Peyer's patch (tissue), 4 donors: ENCODE measurements around the gene RAN. TPM values are rescaled to one million over a fixed set of nuclear protein-coding genes. Genes with fewer than 3 reads are reported as not detected.
"Not testable (repeated sequence)": the region's sequence is repeated elsewhere in the genome, so short reads cannot be mapped to it uniquely, and the experiment has no call there.

ENCODE experiments used
- DNase-seq, 3 donors: peaks; one replicate each; pipeline ENCODE4 v3.0.0-alpha.2; 2017 to 2019
- H3K27ac ChIP-seq, 4 donors: fragments of 200-600 bp; sonication (generic); one replicate each; pipeline ENCODE4 v1.5.1; 2016 to 2019
- H3K27me3 ChIP-seq, 2 donors: fragments of 200-600 bp; sonication (generic); one replicate each; pipeline ENCODE4 v1.5.1; 2019
- H3K36me3 ChIP-seq, 3 donors: fragments of 200-600 bp; sonication (generic); one replicate each; pipeline ENCODE4 v1.5.1; 2016 to 2019
- H3K4me1 ChIP-seq, 4 donors: fragments of 200-600 bp; sonication (generic); one replicate each; pipeline ENCODE4 v1.5.1; 2016 to 2019
- H3K4me3 ChIP-seq, 4 donors: fragments of 200-600 bp; sonication (generic); 1 replicate in 3 of 4; 2 replicates in 1 of 4; pipeline ENCODE4 v1.5.1; 2016 to 2019; ENCODE audit warnings: mild to moderate bottlenecking in 1 of 4
- H3K9me3 ChIP-seq, 4 donors: fragments of 200-600 bp; sonication (generic); one replicate each; pipeline ENCODE4 v1.5.1; 2016 to 2019; ENCODE audit warnings: mild to moderate bottlenecking in 1 of 4
- CTCF ChIP-seq, 6 experiments: fragments of 450-650 bp in 4 of 6; fragments of 200-600 bp in 2 of 6; sonication (generic) in 1 of 6; IDR thresholded peaks; one replicate each; pipeline ENCODE4 v1.5.1; 2017 to 2019; ENCODE audit warnings: antibody characterized with exemption in 6 of 6, mild to moderate bottlenecking in 3 of 6, moderate library complexity in 1 of 6
- POLR2A ChIP-seq, 2 donors: fragments of 450-650 bp; IDR thresholded peaks; one replicate each; pipeline ENCODE4 v1.5.1; 2017; ENCODE audit warnings: antibody characterized with exemption in 2 of 2, mild to moderate bottlenecking in 2 of 2, moderate library complexity in 2 of 2
- total RNA-seq, 4 donors: library from RNA; depleted of rRNA; stranded (reverse); fragments of >200 nt; gene quantifications; one replicate each; pipeline ENCODE4 v1.1.0, GENCODE V29; 2016

RAN gene
- total RNA-seq, 4 donors from 2014 or later: 48.4 to 154 (median 114) TPM

GRCh38 chr12:130858084-130858483 is 13.8 kb upstream of the RAN start:
- Histone ChIP-seq H3K4me3 (no peak overlapping the region), H3K36me3 (no peaks in the 10 kb centered on the region), H3K9me3 (peaks cover 0 to 5% (median 0%) of the 10 kb centered on the region in 4 donors), H3K27me3 (no peaks in the 10 kb centered on the region), H3K27ac (no peak overlapping the region), H3K4me1 (no peaks in the 10 kb centered on the region)
- no peak for DNase-seq
- no peak for TF ChIP-seq CTCF (IDR thresholded peaks at IDR 0.05)

GRCh38 chr12:130859161-130859560 is 12.7 kb upstream of the RAN start:
- peaks cover 0 to 5% (median 0%) of the 10 kb centered on the region in 4 donors for H3K9me3 ChIP-seq
- no peak for TF ChIP-seq CTCF (IDR thresholded peaks at IDR 0.05)
- TF ChIP-seq POLR2A (IDR thresholded peaks at IDR 0.05): no peak
- no peaks in the 10 kb centered on the region for H3K36me3 ChIP-seq
- no peak for DNase-seq
- H3K4me3 ChIP-seq: no peak overlapping the region
- H3K27me3 ChIP-seq: no peaks in the 10 kb centered on the region
- no peak overlapping the region for H3K27ac ChIP-seq
- H3K4me1 ChIP-seq: no peaks in the 10 kb centered on the region

GRCh38 chr12:130860311-130860710 is 11.6 kb upstream of the RAN start:
- Histone ChIP-seq H3K27ac (no peak overlapping the region), H3K9me3 (peaks cover 0 to 5% (median 0%) of the 10 kb centered on the region in 4 donors), H3K36me3 (no peaks in the 10 kb centered on the region), H3K4me3 (no peak overlapping the region), H3K27me3 (no peaks in the 10 kb centered on the region), H3K4me1 (no peaks in the 10 kb centered on the region)
- TF ChIP-seq POLR2A (IDR thresholded peaks at IDR 0.05) (no peak), CTCF (IDR thresholded peaks at IDR 0.05) (no peak)
- DNase-seq: no peak

- H3K36me3 ChIP-seq: no peaks in the 10 kb centered on the region
Observed at GRCh38 chr12:130862161-130862560, 9.7 kb upstream of the RAN start.

GRCh38 chr12:130862771-130863170 is 9.1 kb upstream of the RAN start:
- H3K9me3 ChIP-seq, H3K4me1 ChIP-seq, DNase-seq: not testable (repeated sequence)

More at GRCh38 chr12:130862161-130862560, 9.7 kb upstream of the RAN start:
- TF ChIP-seq POLR2A (IDR thresholded peaks at IDR 0.05) (no peak), CTCF (IDR thresholded peaks at IDR 0.05) (no peak)
- no peaks in the 10 kb centered on the region for H3K4me1 ChIP-seq
- no peak overlapping the region for H3K4me3 ChIP-seq
- H3K27me3 ChIP-seq: no peaks in the 10 kb centered on the region
- DNase-seq: no peak
- H3K27ac ChIP-seq: no peak overlapping the region
- peaks cover 0 to 5% (median 0%) of the 10 kb centered on the region in 4 donors for H3K9me3 ChIP-seq

GRCh38 chr12:130863298-130863697 is 8.6 kb upstream of the RAN start:
- no peaks in the 10 kb centered on the region for H3K27me3 ChIP-seq
- no peaks in the 10 kb centered on the region for H3K36me3 ChIP-seq
- H3K9me3 ChIP-seq: no peaks in the 10 kb centered on the region
- TF ChIP-seq CTCF (IDR thresholded peaks at IDR 0.05) (no peak), POLR2A (IDR thresholded peaks at IDR 0.05) (no peak)
- DNase-seq: no peak
- no peak overlapping the region for H3K4me3 ChIP-seq
- no peak overlapping the region for H3K27ac ChIP-seq
- H3K4me1 ChIP-seq: no peaks in the 10 kb centered on the region

More at GRCh38 chr12:130862771-130863170, 9.1 kb upstream of the RAN start:
- H3K27me3 ChIP-seq, H3K4me3 ChIP-seq, H3K36me3 ChIP-seq, H3K27ac ChIP-seq: not testable (repeated sequence)
